CD4-positive, alpha-beta T cell treated with Interleukin-6 for 4 hours (primary cell): Measurements from ENCODE around the gene RARB.

ENCODE experiments used
- DNase-seq: peaks from one replicate; pipeline ENCODE4 v3.0.0-alpha.2; 2020; ENCODE audit warnings: mixed read lengths

The RARB gene

DNA sequence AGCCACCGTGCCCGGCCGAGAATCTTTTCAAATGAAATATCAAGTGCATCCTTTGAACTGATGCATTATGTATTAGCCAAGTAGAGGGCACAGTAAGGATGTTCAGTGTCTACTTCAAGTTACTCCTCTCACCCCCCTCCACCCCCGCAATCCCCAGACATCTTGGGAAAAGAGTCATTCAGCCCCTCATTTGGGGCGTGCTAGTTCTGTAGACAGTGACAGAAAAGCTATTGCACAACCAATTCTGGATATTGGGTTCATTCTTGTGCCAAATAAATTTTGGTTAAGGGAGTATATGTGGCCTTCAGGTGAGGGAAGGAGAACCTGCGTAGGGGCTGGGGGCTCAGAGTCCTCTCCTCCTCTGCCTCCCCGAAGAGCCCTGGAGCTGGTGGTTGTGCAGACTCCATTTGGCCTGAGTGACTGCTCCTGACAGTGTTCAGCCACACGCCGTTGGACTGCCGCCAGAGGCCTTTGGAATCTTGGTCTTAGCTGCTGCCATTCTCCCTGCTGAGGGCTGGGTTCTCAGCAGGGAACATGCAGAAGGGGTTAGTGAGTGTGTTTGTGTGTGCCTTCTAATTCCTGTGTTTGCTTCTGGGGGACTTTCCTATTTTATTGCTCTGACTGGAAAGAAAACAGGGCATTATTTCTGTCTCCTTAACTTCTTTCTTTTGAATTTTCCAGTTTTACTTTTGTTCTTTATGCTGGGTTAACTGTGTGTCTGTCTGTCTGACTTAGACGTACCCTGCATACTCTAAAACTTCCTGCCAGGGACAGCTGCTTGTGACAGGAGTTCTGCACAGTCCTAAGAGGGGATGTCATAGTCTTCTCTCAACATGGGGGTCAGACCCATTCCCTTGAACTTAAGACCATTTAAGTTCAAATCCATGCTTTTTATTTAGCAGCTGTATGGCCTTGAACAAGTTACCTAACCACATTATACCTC is 21.0 kb downstream of the RARB start:
- no peak for DNase-seq

DNA sequence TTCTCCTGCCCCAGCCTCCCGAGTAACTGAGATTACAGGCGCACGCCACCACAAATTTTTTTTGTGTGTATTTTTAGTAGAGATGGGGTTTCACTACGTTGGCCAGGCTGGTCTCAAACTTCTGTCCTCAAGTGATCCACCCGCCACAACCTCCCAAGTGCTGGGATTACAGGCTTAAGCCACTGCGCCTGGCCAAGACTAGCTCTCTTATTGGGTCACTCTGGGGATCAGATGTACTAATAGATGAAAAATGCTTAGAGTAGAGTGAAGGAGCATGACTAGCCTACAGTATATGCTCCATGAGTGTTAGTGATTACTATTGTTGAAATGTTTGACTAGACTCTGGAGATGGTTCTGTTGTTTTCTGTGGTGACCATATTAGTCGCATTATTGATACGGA is 21.8 kb downstream of the RARB start:
- DNase-seq, result no peak

DNA sequence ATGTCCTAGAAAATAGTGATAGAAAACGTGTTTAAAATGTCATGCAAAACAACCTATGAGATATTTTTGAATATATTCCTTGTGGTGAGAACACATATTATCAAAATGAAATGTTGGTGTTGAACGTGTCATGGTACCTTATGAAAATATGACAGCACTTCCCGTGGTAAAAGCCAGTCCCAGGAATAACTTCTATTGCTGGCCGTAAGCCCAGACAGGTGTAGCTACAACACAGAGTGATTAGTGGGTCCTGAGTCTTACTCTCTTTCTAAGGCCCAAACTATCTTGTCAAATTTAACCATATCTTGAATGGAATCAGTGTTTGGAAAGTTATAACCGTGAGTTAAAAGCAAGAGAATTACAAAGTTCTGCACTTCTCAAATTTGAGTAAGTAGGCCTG is 24.1 kb downstream of the RARB start:
- DNase-seq, result no peak

DNA sequence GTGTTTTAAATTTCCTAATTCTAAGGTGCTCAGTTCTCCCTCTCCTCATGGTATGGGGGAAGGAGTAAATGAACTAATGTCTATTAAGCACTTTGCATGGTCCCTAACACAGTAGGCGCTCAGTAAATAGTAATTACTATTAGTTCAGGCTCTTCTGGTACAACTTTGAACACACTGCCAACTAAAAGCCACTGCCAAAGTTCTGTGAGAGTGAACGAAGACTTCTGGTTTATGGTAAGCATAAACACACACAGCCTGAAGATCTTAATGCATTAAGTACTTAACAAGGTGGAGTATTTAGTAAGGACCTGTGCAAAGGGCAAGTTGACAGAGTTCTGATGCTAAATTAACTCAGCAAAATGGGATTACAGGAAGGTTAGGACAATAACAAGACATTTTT is 24.7 kb downstream of the RARB start:
- DNase-seq, result no peak

DNA sequence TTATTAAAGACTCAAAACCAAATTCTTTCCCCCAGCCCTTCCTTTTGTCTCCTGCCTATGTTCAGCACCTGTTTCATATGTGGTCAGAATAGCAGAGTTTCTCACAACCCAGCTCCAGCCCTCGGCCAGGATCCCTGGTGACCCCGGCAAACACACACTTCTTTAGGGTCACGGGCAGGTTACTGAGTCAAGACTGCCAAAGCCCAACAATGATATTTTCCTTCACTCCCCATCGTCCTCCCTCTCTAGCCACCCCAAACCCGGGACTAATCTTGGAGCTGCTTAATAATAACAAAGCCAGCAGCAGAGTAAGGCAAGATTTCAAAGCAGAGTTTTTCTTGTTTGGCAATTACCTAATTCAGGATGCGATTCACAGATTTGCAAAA is 25.5 kb downstream of the RARB start:
- no peak for DNase-seq

DNA sequence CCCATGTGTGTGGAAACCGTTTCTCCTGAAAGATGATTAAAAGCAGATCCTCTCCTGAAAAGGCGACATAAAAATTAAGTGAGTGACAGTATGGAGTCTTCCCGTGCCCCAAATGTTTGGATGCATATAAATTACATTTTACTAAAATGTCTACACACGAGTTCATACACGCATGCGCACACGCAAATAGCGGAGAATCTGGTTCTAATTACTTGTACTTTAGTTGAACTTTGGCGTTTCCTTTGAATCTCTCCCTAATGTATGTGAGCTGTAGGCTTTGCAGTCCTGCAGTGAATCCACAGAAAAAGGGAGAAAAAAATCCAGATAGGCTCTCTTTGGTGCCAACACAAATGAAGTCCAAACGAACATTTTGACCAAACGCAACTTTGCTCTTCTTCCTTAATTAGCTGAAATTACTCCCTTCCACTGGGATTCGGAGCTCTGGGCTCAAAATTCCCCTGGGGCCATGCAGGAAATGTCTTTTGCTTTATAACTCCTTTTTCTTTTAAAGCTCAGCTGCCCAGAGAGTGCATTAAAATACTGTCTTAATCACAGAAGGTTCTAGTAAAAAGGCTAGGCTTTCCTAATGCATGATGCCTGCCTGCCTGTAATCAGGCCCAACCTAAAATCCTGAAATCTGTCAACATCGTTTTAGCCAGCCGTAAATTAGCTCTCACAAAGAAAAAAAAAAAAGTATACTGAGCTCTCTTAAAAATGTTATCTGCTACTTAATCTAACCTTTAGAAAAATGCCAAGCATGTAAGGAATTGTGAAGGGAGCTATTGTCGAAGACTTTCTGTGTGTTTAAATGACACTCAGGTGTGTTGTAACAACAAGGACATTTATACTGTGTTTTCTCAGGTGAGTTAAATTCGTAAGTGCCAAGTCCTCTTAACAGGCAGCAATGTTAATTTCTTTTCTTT is 26.2 kb downstream of the RARB start:
- DNase-seq, result no peak

DNA sequence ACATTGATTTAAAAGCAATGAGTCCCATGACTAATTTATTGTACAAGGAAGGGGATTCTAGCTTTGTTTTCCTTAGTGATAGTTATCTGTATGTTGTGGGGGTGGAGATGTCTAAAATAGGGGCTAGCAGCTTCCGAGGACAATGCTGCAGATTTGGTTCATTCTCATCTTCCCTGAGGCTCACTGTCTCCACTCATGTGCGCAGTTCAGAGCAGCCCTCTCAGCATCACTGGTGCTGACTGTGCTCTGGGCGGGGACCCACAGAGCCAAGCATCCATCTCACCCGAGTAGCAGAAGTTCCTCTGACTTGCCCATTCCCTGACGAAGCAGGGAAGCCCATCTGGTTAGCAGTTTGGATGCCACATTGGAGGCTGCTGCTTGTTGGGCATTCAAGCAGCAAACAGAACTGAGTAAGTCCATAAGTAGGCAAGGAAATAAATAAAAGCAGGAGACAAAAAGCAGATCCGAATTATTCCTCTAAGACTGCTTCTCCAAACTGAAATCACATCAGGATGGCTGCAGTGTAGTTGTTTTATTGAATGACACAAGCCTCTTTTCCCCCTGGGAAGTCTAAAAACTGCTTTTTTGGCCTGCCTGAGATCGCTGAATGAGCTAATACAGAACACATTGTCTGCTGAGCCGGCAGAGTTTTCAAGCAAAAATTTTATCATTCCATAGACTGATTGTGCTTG is 27.5 kb downstream of the RARB start:
- DNase-seq, result no peak

DNA sequence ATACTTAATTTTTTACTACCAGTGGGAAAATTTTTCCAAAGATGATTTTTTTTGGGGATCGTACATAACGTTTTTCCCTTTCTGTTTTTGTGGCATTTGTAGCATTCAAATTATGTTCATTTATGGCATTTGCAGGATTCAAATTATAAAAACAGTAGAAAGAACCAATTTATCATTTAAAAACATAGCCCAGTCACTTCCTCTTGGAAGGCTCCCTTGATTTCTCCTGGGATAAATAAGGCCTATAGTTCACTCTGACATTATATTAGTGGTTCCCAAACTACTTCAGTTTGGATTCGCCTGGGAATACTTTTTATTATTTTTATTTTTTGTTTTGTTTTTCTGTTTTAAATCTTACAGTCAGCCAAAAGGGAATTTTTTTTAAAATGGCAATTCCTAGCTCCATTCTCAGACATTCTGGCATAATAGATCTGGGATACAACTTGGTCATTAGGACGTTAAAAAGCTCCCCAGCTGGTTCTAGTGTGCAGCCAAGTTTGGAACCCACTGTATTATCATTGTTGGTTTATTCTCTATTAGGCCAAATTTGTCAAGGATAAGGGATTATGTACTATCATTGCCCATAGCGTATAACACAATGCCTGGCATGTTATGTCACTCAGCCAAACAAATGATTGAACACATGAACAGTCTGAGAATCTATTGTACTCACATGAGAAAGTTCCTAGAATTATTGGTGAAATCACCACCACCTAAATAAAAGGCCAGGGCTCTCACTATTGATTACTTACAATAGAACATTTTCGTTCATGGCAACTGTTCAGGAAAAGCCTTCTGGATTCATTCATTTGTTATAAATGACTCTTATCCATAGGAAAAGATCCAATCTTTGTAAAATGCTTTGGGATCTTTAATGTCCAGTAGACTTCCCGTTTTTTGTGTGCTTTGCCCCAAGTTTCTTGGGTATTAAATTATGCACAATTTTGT is 28.9 kb downstream of the RARB start:
- no peak for DNase-seq

DNA sequence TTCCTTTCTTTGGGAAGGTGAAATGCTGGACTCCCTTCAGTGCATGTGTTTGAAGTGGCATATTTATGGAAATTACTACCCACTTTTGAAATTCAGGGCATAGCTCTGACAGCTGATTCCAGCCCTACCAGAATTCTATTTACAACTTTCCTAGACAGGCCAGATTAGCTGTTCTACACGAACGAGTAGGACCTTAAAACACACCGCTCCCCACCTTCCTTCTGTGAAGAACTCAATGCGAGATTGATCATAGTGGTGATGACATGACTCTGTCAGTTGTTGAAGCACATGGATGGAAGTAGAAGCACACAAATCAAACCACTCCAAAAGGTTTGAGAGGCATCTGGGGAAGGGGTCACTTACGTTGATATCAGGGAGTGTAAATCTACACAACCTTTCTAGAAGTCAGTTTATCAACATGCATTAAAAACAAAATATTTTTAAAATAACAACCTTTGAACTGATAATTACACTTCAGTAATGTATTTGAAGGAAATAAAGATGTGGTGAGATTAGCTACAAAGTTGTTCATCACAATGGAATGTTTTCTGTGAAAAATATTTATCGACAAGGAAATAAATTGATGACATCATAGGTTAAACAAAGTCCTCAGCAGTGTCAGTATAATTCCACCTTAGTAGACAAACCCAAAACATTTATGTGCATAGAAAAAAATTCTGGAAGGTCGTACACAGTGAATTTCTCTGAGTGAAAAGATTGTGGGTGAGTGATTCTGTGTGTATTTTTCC is 29.8 kb downstream of the RARB start:
- DNase-seq, result no peak

DNA sequence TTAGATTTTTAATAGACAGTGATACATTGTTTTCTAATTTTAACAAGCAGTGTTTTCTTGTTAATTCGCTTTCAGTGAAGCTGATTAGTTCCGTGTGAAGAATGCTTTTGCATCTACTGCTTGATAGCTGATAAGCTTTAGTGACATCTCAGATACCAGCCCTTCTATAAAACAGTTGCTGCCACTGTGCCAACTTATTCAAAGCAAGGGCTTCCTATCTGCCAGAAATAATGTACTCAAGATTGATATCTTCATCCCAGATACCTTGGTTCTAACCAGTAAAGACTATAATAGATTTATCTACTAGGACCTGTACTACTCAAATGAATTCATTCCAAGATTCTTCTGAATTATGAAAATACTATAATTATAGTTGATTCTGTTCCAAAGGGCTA is 30.4 kb downstream of the RARB start:
- no peak for DNase-seq

DNA sequence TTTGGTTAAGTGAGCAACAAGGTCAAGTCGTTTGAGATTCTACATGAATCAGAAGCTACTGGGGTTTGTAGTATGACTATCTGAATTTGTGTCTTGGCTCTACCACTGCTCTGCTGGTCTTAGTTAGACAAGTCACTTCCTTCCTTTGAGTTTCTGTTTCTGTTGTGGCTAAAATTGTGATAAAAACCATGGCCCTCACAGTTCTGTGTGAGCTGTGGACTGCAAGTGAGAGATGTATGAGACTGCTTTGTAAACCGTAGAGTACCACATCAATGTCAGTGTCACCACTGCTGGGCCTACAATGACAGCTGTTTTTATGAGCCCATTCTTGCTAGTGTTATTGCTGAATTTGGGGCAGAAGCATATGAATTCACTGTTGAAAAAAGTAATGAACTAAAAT is 32.7 kb downstream of the RARB start:
- DNase-seq, result no peak

DNA sequence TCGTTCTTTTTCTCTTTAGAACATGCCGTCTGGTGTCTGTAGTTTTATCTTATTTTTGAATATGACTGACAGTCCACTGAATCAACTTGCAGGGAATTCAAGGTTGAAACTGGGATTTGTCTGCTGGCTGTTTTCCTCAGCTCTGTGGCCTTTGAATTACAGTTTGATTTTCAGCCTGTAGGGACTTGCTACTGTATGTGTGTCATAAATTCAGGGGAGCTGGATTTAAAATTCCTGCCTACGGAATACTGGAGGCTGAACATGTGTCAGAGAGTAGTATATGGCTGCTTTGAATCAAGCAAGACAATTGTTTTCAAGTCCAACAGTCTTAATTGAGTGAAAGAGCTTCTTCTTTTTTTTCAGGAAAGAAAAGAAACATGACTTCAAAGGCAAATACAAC is 33.9 kb downstream of the RARB start:
- no peak for DNase-seq

DNA sequence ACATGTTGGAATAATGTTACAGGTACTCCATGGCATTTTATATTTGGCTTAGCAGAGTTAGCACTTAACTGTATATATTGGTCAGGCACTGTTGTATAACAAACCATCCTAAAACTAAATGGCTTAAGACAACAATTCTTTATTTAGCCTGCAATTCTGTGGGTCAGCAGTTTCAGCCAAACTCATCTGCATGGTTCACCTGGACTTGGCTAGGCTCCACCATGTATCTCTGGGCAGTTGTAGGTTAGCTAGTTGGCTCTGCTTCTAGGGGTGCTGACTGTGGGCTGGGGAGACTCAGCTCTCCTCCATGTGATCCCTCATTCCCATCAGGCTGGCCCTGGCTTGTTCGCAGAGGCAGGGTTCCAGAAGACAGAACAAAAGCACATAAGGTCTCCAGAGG is 34.4 kb downstream of the RARB start:
- DNase-seq, result no peak

DNA sequence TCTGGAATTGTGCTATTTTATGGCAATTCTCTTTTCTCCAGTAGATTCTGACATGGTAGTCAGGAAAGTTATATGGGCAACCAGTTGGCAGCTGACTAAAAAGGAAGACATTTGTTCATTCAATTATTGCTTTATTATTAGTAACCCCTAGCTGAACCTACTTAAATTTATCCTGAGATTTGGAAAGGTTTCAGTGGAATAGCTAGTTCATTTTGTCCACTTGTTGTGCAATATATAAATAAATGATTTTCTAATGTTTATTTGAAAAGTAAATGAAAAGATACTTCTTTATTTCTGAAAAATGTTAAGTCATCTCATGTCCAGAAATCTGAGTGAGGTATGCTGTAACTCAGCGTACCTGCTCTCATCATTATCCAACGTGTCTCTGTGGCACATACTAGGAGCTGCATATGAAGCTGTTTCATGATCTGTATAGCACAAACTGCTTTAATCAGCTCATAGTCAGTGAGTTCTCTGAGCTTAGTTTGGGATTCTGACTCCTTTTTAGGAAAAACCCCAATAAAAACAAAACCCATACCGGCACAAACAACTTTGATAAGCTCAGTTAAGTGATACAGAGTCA is 35.9 kb downstream of the RARB start:
- no peak for DNase-seq

DNA sequence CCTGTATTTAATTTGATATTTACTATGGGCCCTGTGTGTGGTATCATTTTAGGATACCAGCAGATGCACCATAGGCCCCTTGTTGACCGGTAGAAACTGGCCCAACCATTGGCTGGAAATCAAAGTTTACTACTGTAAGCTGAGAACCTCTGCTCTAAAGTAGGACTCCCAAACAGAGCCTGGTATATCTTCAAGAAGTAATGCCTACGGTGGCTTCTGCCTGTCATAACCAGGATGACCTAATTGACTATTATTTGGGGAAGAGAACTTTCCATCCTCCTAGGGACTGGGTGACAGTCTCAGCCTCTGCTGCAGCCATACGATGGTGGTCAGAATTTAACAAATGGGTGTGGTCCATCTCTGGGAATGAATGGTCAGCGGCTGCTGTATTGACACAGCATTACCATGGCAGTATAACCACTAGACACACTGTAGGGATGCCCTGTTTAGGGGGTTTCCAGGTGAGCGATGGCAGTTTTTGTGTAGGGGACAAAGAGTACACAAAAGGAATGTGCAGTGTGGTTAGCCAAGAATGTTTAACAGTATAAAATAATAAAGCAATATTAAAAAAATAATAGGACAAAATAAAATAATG is 37.3 kb downstream of the RARB start:
- no peak for DNase-seq

DNA sequence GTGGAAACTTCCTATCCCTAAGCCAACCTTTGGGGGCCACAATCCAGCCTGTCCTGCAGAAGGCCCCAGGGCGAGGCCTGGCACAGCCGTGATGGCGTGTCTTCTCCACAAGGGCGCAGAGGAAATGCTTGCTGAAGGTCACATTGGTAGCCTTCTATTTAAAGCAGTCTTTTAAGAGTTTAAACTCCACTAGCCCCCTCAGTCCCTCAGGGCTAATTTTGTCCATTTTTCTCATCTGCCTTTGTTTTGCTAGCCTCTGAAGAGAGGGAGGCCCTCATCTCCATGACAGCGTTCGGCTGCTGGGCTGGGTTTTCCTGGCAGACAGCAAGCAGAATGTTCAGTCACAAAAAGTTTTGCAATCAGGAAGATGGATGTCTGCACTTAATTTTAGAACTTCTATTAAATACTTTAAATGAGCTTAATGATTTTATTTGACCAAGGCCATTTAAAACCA is 40.8 kb downstream of the RARB start:
- DNase-seq, result no peak

DNA sequence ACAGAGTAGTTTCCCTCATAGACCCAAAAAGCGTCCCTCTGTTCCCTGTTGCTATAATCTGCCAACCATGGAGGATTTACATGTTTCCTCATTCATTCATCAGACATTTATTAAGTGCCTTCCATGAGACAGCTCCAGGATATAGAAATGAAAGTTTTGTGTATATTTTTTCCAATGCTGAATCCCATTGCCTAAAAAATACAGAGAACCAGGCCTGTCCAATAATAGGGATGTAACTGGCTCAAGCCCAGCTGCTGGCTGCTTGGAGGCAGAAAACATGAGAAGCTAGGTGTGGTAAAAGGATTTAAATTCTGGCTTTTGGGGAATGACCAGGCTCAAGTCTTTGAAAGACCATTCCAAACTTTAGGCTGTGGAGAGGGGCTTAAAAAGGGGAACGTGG is 41.5 kb downstream of the RARB start:
- no peak for DNase-seq

DNA sequence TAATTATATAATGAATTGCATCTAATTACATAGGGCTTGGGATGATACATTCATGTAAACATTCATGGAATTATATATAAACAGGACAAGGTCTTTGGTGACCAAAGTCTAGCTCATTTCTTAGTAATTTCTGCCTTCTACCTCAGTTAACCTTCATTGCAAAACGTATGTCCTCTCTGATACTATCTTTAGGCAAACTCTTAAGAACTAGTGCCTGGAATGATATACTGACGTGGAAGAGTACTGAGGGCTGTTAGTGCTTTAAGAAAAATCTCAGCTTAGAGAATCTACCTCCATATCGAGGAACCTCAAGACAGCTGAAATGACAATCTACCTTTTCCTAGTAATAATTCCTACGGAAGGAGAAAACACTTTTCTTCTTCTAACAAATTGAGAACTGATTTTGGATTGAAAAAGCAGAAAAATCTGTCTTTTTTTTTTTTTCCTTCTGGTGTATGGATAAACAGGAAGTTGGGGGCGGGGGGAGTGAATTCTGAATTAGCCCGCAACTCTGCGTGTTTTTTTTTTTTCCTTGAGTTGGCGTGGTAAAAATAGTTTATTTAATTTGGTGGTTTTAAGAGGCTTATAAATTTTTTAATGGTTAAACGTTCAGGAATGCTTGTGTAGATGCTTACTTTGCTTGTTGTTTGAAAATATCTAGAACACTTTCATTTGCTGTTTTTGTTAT is 43.2 kb downstream of the RARB start:
- no peak for DNase-seq

DNA sequence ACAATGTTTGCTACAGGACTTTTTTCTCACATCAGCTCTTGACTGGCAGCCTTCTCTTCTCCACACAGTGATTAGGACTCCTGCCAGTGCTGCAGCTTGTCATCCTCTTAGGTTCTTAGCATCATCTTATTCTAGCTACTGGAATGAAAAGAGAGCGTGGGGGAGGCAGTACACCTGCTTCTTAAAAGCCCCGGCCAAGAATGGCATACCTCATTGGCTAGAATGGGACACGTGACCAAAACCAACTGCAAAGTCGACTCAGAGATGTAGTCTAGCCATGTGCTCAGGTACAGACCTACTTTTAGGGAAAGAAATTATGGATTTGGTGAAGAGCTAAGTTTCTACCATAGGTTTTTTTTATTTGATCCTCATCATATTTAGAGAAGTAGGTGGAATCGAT is 44.1 kb downstream of the RARB start:
- DNase-seq, result no peak

DNA sequence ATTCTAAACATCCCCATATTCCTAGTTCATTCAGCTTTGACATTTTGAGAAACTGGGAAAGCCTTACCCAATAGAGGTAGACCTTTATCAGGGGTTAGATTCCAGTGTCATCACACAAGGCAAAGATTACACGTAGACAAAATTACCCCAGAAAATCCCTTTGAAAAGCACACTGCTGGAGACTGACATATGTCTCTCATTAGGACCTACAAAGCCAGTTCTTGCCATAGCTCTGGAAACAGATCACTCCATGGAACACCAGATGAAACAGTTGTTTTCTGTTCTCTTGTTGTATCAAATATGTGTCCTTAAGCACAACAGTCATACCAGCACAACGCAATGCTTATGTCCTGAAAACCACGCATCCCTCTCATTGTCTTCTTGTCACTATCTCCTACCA is 44.7 kb downstream of the RARB start:
- DNase-seq, result no peak
